GM18526 (cell line): Measurements from ENCODE around the gene AEN.

Source experiments
- POLR2A ChIP-seq: IDR thresholded peaks from 3 replicates; pipeline ENCODE4 v1.6.1; 2011; ENCODE audit not compliant: insufficient read length; ENCODE audit errors: extremely low read depth

Gene AEN

DNA sequence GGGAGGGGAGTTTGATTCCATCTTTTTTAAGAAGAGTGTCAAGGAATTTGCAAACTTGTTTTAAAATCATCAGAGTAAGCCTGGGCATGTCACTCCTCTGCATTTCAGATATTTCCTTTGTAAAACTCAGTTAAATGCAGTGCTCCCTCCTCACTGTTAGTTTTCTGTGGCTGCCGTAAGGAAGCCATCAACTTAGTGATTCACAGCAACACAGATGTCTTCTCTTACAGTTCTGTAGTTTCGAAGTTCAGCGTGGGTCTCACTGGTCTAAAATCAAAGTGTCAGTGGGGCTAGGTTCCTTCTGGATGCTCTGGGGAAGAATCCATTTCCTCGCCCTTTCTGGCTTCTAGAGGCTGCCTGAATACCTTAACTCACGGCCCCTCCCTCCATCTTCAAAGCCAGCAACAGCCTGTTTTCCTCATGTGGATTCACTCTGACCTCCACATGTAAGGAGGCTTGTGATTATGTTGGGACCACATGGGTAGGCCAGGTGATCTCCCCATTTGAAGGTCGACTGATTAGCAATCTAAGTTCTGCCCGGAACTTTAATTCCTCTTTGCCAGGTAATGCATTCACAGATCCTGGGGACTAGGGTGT, 30.1 kb downstream of the AEN start:
- no peak for TF ChIP-seq POLR2A

DNA sequence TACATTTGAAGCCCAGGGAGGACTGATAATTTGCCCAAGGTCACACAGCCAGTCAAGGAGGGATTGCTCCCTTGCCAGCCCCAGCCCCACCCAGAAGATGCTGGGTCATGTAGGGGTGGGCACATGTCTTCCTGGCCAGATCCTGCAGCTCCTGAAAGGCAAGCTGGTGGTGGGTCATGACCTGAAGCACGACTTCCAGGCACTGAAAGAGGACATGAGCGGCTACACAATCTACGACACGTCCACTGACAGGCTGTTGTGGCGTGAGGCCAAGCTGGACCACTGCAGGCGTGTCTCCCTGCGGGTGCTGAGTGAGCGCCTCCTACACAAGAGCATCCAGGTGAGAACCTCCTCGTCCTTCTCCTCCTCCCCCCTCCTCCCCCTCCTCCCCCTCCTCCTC, 30.8 kb downstream of the AEN start:
- no peak for TF ChIP-seq POLR2A

DNA sequence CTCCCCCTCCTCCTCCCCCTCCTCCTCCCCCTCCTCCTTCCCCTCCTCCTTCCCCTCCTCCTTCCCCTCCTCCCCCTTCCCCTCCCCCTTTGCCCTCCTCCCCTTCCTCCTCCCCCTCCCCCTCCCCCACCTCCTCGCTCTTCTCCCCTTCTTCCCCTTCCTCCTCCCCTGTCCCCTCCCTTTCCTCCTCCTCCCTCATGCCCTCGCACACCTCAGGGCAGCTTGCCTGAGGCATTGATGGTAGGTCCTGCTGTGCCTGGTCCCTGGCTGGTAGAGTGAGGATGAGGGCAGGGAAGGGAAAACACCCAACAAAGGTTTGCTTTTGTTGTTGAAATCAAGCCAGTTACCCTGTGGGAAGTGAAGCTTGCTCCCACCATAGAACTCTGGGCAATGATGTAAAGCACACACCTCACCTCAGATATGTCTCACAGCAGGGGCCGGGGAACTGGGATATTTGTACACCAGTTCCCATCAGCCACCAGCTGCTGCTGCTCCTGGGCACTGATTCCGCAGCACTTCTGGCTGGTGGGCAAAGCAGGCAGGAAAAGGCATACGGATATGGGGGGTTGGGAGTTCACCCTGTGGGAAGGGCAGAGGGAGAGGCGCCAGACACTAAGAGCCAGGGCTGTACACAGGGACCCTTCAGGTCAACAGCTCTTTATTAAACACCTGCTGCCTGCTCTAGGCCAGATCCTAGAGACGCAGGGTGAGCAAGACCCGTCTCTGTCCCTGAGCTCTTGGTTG, 31.5 kb downstream of the AEN start:
- TF ChIP-seq POLR2A = no peak

DNA sequence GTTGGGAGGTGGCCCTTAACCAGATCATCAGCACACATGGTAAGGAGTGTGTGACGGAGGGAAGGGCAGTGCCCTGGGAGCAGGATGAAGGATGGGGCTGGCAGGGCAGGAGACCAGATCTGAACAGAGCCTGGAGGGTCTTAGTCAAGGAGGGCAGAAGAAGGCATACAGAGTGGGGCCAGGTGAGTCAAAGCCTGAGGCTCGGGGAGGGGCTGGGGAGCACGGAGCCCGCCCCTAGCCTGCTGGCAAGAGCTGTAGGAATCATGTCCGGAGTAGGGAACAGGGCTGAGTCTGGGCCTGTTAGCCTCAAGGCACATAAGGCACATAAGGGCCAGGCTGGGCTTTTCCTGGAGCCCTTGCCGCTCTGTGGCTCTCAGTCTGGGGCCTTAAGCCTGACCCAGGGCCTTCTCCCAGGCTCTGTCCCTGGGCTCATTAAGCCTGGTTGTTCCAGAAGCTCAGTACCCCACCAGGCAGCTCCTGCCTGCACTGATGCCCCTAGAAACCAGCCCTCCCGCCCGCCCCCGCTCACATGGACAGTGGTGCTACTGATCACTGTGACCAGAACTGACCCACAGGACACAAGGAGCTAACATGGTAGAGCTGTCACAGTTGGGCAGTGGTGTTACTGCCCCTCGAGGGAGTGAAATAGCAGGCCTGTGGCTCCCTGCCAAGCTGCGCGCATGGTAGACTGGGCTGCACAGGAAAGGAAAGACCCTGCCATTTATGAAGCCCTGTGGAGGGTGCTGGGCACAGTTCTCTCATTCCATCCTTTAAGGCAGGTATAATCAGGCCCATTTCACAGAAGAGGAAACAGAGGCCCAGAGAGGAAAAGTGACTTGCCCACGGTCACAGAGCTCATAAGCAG, 32.3 kb downstream of the AEN start:
- no peak for TF ChIP-seq POLR2A

DNA sequence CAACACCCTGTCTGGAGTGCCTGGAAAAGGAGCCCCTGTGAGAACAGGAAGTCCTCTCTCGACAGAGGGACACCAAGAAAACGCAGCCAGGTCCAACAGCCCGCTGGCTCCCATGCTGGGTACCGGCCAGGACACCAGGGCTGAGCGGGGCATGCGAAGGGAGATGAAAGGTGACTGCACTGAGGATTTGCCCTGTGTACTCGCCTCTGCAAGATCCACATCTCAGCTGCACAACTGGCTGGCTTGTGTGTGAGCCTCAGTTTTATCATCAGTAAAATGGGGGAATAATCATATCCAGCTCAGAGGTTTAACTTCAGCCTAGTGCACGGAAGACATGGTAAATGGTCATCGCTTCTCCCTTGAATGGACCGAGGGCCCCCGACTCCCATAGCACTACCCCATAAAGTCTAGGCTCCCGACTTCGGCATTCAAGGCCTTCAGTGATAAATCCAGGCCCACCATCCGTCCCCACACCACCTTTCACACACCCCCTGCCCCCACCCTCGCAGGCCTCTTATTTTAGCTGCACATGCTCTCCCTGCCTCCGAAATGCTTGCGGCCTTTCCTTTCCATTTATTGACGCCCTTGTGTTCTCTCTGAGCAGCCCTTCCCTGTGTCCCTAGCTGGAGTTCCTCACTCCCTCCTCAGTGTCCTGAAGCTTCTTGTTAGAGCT, 33.4 kb downstream of the AEN start:
- TF ChIP-seq POLR2A = no peak

DNA sequence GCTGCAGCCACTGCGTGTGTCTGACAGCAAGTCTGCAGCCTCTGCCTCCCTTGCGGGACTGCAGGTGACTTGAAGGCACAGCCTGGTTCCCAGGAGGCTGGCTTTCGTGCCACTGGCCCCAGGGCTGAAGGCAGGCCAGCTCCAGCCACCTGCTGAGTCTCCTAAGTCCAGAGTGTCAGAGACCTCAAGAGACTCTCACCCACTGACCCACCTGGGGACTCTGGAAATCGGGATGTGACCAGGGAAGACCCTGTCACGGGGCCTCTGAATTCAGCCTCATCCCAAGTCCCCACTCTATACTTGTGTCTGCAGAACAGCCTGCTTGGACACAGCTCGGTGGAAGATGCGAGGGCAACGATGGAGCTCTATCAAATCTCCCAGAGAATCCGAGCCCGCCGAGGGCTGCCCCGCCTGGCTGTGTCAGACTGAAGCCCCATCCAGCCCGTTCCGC, 34.0 kb downstream of the AEN start:
- no peak for TF ChIP-seq POLR2A

DNA sequence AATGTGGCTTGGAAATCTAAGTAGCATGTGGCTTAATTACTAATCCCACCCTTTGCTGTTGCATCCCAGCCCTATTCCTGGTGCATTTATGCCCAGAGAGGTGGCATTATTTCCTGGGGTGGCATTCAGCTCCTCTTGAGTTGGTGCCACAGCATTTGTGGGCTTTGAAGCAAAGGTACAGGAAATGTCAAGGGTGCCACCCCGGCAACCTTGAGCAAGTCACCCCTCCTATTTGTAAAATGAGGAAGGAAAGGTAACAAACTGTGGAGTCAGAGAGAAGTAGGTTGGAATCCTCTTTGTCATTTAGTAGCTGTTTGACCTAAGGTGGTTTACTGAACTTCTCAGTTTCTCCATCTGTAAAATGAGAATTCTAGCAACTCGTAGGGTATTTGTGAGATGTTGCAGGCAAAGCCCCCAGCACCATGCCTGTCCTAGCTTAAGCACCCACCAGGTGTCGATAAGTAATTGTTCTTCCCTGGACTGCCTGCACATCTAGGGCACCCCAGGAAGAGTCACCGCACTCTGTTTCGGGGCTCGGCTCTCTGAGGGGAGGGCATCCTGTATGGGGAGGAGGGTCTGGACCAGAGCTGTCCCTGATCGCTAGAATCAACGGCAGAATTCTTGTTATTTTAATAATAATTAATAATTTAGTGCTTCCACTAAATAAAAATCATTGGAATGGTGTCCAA, 34.8 kb downstream of the AEN start:
- TF ChIP-seq POLR2A = peak; percentile 9

DNA sequence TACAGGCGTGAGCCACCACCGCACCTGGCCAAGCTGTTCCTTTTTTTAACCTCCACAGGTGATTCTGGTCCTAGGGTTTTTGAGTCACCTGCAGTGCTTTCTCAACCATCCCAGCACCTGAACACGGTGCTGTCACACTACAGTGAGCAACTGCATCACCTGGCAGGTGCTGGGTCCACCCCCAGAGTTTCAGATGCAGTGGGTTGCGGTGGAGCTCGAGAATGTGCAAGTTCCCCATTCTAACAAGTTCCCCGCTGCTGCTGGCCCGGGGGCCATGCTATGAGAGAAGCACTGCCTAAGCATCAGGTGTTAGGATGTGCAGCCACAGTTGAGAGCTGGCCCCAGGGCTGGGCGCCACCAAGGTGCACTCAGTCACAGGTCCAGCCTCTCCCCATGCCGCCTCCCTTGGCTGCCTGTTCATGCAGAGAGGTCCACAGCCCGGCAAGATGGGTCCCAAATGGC, 35.7 kb downstream of the AEN start:
- no peak for TF ChIP-seq POLR2A

DNA sequence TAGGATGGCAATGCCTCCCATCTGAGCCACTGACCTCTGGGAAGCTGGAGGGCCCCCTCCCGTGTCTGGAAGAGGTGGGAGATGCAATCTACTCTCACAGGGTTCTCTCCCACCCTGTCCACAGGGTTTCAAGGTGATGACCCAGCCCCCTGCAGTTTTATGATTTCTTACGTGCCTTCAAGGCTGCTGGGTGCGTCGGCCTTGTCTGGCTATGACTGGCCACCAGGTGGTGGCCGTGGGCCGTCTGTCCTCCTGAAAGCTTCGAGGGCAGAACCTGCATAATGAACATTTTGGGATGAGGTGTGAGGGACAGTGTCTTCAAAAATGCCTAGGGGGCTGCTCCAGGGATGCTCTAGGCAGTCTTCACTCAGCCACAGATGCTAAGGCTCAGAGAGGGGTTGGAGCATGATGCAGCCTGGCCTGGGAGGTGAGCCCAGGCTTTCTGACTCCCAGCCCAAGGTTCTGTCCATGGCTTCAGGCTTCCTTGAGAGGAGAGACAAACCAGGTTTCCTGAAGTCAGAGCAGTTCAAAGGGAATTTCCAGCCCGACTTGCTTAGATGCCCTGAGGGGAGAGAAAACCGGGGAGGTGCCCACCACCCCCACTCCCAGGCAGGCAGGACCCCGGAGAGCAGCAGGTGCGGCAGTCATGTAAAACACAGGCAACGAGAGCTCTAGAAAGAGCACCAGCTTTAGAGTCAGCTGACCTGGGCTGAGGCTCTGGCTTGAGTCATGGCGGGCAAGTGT, 36.4 kb downstream of the AEN start:
- no peak for TF ChIP-seq POLR2A

DNA sequence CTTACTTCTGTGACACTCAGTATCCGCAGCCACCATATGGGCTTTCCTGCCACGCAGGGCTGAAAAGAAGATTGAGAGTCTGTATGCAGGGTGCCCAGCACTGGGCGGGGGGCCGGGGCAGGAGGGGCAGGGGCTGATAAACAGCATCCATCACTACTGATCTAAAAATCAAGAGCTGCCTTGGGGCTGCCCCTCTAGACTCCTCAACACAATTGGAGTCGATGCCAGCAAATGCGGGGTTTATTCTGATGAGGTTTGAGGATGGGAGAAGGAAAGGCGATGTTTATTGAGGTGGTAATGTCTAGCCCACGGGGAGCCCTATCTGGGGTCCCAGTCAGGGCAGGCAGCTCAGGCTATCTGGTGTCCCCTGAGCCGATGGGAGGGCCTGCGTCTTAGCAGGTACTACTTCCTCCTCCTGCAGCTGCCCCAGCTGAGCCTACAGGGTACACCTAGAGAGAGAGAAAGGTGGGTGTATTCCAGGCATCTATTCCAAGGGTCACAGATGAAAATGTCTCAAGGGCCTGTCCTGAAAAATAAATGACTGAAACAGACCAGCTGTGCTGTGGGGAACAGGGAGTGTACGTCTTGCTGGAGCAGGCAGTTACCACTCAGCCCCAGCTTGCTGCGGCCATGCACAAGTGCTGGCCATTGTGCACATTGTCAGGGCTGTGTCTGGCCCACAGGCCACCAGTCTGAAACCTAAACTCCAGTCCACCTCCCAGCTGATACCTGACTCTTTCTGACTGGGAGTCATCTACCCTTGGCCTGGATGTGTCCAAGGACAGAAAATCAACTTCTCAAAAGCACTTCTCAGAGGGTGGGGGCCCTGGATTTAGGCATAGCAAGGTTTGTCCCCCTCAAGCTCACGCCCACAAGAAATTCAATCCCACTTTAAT, 37.2 kb downstream of the AEN start:
- peak; percentile 19 for TF ChIP-seq POLR2A

DNA sequence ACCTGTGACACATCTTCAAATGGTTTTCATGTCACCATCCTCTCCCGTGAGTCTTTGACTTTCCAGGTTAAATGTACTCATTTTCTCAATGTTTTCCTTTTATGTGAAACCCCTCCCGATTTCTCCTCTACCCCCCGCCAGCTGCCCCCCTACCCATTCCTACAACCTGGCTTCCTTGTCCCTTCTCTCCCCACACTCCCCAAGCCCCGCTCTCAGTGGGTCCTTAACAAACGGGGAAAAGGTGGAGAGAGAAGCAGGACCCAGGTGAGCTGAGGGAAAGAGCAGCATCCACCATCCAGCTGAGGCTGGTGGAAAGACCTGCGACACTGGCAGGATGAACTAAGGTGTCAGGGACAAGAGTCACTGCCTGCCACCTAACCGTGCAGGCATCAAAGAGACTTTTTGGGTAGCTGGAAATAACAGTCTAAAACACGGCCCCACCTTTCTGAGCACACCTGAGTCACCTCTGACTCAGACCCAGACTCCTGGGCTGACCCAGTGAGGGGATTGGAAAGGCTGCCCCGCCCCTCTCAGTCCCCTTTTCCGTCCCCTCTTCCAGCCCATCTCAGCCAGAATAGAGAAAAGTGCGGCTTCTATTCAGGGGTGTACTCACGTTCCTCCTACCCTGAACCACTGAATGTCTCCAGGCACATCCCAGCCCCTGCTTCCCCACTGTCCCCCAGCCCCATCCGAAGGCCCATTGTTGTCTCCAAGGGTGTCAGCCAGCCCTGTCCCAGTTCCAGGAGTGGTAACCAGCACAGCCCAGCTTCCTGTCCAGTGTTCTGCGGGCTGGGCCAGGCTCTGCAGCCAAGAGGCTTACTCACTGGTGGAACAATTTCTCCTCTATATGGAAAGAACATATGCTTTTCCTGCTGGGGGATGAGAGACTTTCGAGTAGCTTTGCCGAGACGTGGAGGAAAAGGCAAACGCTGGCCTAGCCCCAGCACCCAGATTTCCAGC, 38.1 kb downstream of the AEN start:
- no peak for TF ChIP-seq POLR2A
